BJ (cell line): Measurements from ENCODE around the gene FNDC3A. TPM values are rescaled to one million over a fixed set of nuclear protein-coding genes. Genes with fewer than 3 reads are reported as not detected.
"Not testable (repeated sequence)": the region's sequence is repeated elsewhere in the genome, so short reads cannot be mapped to it uniquely, and the experiment has no call there.

ENCODE experiments used
- CTCF ChIA-PET: fragments of 350-600 bp; formaldehyde crosslinking; extraction: SDS; loops from one replicate; lab custom pipeline; 2021; ENCODE audit warnings: antibody characterized with exemption, inconsistent platforms; lab: Yijun Ruan, JAX
- POLR2A ChIA-PET: fragments of 300-600 bp; sonication (Branson Sonifier 250); formaldehyde crosslinking; extraction: SDS; loops from one replicate; lab custom pipeline; 2021; ENCODE audit warnings: antibody characterized with exemption; lab: Charles Lee
- DNase-seq: peaks from one replicate; pipeline ENCODE4 v3.0.0-alpha.2; 2011; ENCODE audit warnings: low read depth
- H3K27me3 ChIP-seq: 2 replicates; pipeline ENCODE4 v1.6.0; 2011; ENCODE audit warnings: low read length; ENCODE audit not compliant: control insufficient read depth, insufficient read depth
- H3K36me3 ChIP-seq: 2 replicates; pipeline ENCODE4 v1.5.1; 2011; ENCODE audit warnings: low read length; ENCODE audit not compliant: control insufficient read depth, insufficient read depth
- H3K4me3 ChIP-seq: 2 replicates; pipeline ENCODE4 v1.5.1; 2011; ENCODE audit warnings: low read depth, mild to moderate bottlenecking, control low read depth, low read length
- CTCF ChIP-seq: IDR thresholded peaks from 2 replicates; pipeline ENCODE4 v1.5.1; 2011; ENCODE audit warnings: low read depth, mild to moderate bottlenecking, control low read depth, inconsistent platforms, low read length, moderate library complexity; ENCODE audit not compliant: insufficient read depth
- polyA plus RNA-seq: library from polyadenylated mRNA; depleted of rRNA; stranded (reverse); fragments of >200 nt; gene quantifications from 2 replicates; pipeline ENCODE4 v1.2.3, GENCODE V29; 2011

Gene FNDC3A
- polyA plus RNA-seq, 1 experiment = 30.7 TPM

GRCh38 chr13:49063011-49063410, 87.3 kb downstream of the FNDC3A start:
- DNase-seq = no peak
- Histone ChIP-seq H3K27me3 (no peaks in the 10 kb centered on the region), H3K36me3 (no peaks in the 10 kb centered on the region), H3K4me3 (no peak overlapping the region)
- TF ChIP-seq CTCF = no peak
- ChIA-PET POLR2A (no interaction called here), CTCF (interaction anchor here (0.7 to 0.8 kb wide), 2 partner anchors 12 to 796 kb away, joined by 3 read pairs; no protein-coding TSS in a partner anchor)

GRCh38 chr13:49063497-49063896, 87.8 kb downstream of the FNDC3A start:
- H3K36me3 ChIP-seq = no peaks in the 10 kb centered on the region
- no peaks in the 10 kb centered on the region for H3K27me3 ChIP-seq
- ChIA-PET CTCF (interaction anchor here (0.8 kb wide), 1 partner anchor 12 kb away, joined by 3 read pairs; no protein-coding TSS in a partner anchor), POLR2A (no interaction called here)
- no peak overlapping the region for H3K4me3 ChIP-seq
- no peak for DNase-seq
- no peak for TF ChIP-seq CTCF

- Histone ChIP-seq H3K36me3 (no peaks in the 10 kb centered on the region), H3K4me3 (no peak overlapping the region), H3K27me3 (no peaks in the 10 kb centered on the region)
- no peak for TF ChIP-seq CTCF
- CTCF ChIA-PET = no interaction called here
- POLR2A ChIA-PET = no interaction called here
- no peak for DNase-seq
Measured at GRCh38 chr13:49064476-49064875, 88.8 kb downstream of the FNDC3A start.

DNA sequence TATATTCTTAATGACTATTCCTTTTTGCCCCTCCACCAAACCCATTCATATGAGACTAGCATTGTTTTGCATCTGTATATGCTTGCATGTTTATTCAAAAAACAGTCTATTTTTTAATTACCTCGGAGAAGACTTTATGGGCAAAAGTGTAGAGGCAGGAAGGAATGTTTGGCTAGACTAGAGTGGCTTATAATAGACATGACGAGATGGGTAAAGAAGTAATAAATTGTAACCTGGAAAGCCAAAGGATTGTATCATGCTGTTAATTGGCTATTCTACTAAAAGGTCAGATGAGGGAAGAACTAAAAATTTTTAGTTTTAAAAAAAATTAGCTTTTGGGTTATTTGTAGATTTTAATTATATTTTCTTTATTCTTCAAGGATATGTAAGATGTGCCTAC, 91.1 kb downstream of the FNDC3A start:
- Histone ChIP-seq H3K4me3 (no peak overlapping the region), H3K36me3 (no peaks in the 10 kb centered on the region), H3K27me3 (no peaks in the 10 kb centered on the region)
- TF ChIP-seq CTCF = no peak
- ChIA-PET CTCF (interaction anchor here (1.1 kb wide), 1 partner anchor 12 kb away, joined by 3 read pairs; no protein-coding TSS in a partner anchor), POLR2A (no interaction called here)
- DNase-seq = no peak

DNA sequence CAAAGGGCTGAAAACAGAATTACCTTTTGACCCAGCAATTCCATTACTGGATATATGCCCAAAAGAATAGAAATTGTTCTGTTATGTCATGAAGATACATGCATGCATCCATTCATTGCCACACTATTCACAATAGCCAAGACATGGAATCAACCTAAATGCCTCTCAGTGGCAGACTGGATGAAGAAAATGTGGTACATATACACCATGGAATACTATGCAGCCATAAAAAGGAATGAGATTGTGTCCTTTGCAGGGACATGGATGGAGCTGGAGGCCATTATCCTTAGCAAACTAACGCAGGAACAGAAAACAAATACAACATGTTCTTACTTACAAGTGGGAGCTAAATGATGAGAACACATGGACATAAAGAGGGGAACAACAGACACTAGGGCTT, 92.8 kb downstream of the FNDC3A start:
- CTCF ChIA-PET, DNase-seq, H3K4me3 ChIP-seq, H3K36me3 ChIP-seq, POLR2A ChIA-PET, H3K27me3 ChIP-seq: not testable (repeated sequence)

- H3K36me3 ChIP-seq, CTCF ChIA-PET, POLR2A ChIA-PET, H3K4me3 ChIP-seq, H3K27me3 ChIP-seq, DNase-seq: not testable (repeated sequence)
Measured at GRCh38 chr13:49070021-49070420, 94.3 kb downstream of the FNDC3A start.
